HFF-Myc (cell line): ENCODE results near the gene SLC38A3.

Experiments
- DNase-seq: peaks from one replicate; pipeline ENCODE4 v3.0.0-alpha.2; 2011; ENCODE audit warnings: low read depth; ENCODE audit errors: extremely low read depth
- H3K4me3 ChIP-seq: replicated peaks from 2 replicates; pipeline ENCODE4 v1.5.1; 2011; ENCODE audit warnings: low read depth, mild to moderate bottlenecking, control low read depth, low read length
- CTCF ChIP-seq: IDR thresholded peaks from 2 replicates; pipeline ENCODE4 v1.5.1; 2012; ENCODE audit warnings: mild to moderate bottlenecking, low read depth, low read length, control low read depth; ENCODE audit errors: missing control alignments

SLC38A3 gene

GRCh38 chr3:50169232-50169832 is 35.7 kb upstream of the SLC38A3 start:
- H3K4me3 ChIP-seq: no peak overlapping the region
- no peak for TF ChIP-seq CTCF
- no peak for DNase-seq

GRCh38 chr3:50169858-50170257 is 35.2 kb upstream of the SLC38A3 start:
- H3K4me3 ChIP-seq: no peak overlapping the region
- DNase-seq: no peak
- TF ChIP-seq CTCF: no peak

DNA sequence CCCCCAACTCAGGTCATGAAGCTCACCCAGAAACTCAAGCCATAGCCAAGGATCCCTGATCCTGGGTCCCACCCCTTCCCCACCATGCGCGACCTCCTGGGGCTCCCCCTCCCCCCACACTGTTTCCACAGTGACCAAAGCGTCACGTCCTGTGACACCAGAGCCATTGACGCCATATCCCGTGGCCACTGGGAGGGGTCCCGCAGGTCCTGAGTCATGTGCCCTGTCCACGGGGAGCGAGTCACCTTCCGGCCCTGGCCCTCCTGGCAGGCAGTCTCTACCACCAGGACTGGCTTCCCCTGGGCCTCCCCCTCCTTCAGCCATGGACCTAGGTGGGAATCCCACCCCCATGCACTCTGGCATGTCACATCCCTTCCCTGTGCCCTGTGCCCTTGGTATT is 34.4 kb upstream of the SLC38A3 start:
- no peak for TF ChIP-seq CTCF
- no peak overlapping the region for H3K4me3 ChIP-seq
- no peak for DNase-seq

DNA sequence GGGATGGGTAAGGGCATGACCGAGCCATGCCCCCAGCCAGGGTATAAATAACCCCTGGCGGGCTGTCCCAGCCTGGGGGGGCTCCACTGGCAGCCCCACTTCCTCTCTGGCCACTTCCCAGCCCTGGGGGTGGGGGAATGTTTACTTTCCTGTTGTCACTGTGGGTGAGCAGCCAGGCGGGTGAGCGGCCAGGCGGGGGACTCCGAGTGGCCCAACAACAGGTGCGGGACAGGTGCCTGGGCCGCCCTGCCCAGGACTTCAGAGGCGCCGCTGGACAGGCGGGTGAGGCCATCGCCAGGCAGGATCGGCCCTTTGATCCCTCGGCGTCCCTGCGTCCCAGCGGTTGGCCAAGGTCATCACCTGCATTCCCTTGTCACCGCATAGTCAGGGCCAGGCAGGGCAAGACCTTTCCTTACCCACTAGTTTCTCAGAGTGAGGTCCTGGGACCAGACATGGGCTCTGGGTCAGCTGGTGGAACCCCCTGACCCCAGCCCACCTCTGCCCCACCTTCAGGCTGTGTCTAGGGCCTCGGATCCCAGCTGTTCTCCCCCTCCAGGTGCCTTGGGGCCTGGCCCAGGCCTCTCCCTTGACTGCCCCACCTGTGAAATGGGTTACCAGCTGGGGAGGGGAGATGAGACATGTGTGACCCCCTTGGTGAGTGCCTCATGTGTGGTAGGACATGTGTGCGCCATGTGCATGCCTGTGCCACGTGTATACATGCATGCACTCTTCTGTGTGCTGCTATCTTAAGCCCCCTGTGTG is 33.4 kb upstream of the SLC38A3 start:
- H3K4me3 ChIP-seq: no peak overlapping the region
- no peak for TF ChIP-seq CTCF
- DNase-seq: no peak

GRCh38 chr3:50172626-50173220 is 32.3 kb upstream of the SLC38A3 start:
- DNase-seq: no peak
- H3K4me3 ChIP-seq: no peak overlapping the region
- no peak for TF ChIP-seq CTCF

DNA sequence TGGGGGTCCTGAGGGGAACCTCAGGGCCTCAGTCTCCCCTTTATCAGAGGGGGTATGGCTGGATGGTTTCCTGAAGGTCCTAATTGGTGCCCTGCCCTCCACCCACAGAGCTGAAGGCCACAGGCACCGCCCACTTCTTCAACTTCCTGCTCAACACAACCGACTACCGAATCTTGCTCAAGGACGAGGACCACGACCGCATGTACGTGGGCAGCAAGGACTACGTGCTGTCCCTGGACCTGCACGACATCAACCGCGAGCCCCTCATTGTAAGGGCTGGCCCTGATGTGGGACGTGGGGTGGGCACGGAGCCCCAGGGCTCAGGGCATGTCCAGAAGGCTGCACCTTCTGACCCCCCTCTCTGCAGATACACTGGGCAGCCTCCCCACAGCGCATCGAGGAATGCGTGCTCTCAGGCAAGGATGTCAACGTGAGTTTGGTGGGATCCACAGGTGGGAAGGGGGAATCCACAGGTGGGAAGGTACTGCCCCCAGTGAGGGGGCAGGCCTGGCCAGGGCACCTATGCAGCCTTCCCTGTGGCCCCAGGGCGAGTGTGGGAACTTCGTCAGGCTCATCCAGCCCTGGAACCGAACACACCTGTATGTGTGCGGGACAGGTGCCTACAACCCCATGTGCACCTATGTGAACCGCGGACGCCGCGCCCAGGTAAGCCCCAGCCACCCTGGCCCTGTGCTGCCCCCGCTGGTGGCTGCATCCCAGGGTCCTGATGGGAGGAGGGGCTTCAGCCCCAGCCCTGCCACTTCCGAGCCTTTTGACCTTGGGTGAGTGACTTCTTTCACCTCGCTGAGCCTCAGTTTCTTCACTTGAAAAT is 31.2 kb upstream of the SLC38A3 start:
- TF ChIP-seq CTCF: no peak

More for the DNA sequence above, 31.2 kb upstream of the SLC38A3 start:
- no peak for DNase-seq
- H3K4me3 ChIP-seq: no peak overlapping the region
